Daoy (cell line): ENCODE data around the gene FGD5. TPM values are rescaled to one million over a fixed set of nuclear protein-coding genes. Genes with fewer than 3 reads are reported as not detected.

ENCODE experiments used
- DNase-seq: peaks from one replicate; pipeline ENCODE4 v3.0.0-alpha.2; 2015; ENCODE audit warnings: low read depth
- total RNA-seq: library from RNA; depleted of rRNA; stranded (reverse); fragments of >200 nt; shearing (Covaris generic); gene quantifications from 2 replicates; pipeline ENCODE4 v1.2.3, GENCODE V29; 2014

The FGD5 gene
- total RNA-seq, 1 experiment from 2014 or later, result 7.0 TPM

DNA sequence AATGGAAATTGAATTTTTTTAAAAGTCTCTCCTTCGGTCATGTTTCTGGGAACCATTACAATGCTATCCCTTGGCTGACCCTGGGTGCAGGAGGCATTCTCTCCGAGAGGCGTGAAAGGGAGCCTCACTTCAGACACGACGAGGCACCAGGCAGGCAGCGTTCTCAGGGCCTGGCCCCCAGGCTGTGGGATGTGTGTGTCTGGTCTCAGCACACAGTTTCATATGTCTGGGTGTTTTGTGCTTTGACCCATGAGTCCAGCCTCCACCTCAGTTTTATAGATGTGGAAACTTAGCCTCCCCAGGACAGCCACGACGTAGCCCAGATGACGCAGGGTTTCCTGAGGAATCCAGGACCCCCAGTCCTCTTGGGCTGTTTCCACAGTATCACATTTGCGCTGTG, 34.0 kb downstream of the FGD5 start:
- no peak for DNase-seq

DNA sequence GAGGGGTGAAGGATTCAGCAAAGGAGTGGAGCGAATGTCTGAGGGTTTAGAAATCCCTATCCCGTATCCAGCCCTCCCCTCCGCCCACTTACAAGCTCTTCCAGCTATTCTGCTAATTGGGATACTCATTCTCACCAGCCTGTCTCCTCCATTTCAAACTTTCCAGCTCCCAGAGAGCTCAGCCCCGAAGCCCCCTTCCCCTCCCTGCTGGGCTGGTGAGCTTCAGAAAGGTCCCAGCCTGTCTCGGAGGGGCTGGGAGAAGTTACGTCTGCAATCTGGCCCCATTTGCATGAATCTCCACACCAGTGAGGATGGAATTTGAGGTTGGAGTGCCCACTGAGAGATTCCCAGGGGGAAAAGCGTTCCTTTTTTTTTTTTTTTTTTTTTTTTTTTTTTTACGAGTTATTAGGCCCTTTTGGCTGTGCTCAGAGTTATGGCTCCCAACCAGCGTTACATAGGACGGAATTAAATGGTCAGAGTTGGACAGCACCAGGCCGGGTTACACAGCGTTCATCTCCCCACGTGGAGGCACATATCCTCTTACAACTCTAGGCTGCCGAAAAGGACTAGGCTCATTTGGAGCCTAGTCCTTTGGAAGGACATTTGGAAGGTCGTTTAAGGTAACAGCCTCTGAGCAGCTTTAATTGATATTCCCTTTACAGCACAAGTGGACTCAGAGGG, 34.6 kb downstream of the FGD5 start:
- no peak for DNase-seq

DNA sequence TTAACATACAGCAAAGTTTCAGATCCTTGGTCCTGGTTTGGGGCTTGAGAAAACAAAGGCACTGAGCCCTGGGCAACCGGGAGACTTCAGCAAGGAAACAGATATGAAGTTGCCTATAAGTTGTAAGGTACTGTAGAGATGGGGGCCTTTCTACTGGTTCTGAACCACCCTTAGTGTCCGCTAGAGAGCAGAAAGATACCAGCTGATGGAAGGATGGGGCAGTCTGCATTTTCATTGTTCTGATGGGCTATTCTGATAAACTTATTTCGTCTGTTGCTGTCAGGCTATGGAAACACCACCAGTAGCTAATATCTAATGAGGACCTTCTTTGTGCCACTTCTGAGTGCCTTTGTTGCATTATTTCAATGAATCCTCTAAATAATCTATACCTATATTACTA, 38.7 kb downstream of the FGD5 start:
- no peak for DNase-seq

DNA sequence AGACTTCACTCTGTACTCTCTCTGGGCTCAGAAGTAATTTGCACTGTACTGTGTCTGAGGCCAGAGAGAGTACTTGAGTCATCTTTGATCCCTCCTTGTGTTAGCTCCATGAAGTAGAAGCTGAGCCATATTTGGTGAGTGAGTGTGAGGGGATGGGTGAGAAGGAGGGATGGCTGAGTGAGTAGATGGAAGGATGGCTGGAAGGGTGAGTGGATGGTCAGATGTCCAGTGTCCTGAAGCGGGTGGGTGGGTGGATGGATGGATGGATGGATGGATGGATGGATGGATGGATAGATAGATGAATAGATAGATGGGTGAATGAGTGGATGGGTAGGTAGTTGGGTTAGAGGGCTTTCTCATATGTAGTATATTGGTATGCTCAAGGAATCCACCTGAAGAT, 39.3 kb downstream of the FGD5 start:
- DNase-seq, result no peak

DNA sequence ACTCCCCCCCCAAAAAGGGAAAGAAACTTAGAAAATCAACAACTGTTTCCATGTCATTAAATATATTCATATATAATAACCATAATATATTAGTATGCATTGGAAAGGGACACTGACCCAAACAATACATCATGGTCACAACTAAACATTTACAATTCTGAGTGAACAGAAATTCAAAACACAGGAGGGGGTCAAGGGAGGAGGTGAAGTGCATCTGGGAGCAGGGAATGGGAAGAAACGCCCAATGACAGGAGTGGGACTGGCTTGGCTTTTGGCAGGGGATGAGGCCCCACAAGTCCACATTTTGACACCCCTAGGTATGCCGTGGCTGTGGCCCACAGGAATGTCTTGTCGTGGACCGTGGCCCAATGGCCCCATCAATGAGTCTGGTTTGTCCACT, 41.1 kb downstream of the FGD5 start:
- DNase-seq, result no peak

DNA sequence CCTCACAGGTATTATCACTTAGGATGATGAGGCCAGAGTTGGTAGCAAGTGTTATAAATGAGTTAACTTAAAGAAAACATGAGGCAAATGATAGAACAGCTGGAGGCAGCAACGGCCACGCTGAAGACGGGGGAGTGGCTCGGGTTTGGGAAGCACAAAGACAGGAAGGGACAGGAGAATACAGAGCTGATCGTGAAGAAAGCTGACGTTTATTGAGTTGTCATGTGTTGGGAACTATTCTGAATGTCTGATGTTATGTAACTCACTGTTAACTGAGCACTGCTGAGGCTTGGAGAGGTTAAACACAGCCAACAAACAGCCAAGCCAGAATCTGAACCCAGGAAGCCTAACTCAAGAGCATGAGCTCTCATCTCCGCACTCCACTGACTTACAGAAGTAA, 42.3 kb downstream of the FGD5 start:
- DNase-seq, result no peak

DNA sequence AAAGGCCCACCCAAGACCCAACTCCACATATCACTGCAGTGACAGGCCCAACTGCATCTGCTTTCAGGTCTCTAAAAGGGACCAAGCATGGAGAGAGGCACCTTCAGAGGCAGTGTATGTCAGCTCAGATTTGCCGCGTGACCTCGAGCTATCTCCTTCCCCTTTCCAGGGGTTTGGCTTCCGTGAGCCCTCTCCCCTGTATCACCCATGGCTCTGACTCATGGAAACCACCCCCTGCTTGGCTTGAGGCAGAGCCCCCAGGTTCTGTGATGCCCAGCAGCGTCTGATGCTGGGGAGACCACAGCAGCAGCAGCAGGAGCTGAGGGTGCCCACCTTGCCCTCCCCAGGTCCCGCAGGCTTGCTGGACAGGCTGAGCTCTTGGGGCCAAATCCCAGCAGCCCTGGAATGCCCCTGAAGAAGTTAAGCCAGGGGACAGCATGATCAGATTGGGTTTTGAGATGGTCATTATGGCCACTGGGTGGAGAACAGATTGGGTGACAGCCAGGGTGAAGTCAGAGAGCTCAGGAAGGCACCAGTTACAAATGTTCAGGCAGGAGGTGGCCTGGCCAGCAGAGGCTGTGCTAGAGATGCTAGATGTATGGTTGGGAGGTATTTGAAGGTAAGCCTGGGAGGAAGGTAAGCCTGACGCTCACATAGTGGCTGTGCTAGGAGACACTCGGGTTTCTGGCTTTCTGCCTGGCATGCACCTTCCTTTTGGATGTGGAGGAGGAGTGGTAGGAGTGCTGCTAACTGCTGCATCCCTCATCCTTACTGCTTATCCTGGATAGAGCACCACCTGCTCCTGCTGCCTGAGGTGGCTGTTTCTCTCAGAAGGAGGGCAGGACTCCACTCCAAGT, 42.9 kb downstream of the FGD5 start:
- no peak for DNase-seq

DNA sequence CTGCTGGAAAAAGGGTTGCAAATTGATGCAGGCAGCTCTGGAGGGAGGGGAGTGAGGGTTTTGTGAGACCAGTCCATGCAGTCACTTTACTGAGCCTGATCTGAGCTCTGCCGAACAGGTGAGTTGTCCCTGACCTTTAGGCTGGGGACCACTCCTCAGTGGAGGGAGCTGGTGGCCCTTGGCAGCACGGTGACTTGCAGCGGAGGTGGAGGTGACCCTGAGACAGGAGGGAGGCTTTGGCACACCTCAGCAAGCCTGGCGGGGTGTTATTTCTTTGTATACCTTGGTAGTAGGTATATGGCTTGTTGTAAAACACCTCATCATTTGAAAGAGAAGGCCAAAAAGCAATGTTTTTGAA, 43.5 kb downstream of the FGD5 start:
- no peak for DNase-seq

DNA sequence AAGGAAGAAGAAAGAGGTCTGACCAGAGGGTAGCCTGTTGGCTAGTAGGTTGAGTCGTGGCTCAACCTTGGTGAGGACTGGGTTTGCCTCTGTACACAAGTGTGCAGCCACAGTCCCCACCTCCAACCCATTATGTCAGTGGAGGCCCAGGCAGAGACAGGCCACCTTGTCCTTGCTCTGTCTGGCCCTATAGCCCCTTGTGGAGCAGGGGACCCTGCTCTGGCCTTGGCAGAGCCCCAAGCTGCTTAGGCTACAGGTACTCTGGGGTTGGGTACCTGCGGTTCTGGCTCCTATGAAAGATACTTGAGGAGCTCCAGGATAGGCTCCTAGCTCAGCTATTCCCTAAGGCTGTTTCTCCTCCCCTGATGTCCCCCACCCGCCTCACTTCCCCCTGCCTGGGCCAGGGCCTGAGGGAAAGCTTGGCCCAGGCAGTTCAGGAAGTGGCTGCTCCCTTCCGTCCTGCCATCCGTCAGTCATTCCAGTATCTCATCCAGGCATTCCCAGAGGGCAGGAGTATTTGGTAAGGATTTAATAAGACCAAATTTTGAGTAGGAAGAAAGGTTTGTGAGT, 44.0 kb downstream of the FGD5 start:
- no peak for DNase-seq

DNA sequence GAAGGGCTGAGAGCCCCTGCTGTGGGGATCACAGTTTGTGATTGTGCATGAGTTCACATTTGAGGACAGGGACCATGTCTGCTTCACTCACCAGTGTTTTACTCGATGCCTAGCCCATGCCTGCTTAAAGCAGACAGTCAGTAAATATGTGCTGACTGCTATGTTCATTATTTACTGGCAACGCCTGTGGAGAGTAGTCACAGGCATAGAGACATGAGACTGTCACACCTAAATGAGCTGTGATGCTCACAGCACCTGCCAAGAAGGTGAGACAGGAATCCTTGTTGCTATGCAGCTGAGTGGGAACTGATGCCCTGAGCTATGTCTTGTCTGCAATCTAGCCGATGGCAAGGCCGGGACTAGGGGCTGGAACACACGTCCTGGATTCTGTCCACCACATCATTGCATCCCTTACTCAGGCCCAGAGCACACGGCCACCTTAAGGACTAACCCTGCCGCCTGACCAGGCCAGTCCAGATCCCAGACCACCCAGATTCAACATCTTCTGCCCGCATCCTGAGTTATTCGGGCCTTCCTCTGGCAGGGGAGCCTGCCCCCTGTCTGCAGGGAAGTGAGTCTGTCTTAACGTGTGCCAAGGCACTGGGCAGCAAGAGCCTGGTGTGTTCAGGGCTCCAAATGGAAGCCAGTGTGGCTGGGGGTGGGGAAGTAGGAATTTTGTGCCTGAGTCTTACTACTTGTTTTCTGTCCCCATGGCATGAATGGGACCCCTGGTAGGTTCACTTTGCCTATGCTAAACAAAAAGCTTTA, 44.8 kb downstream of the FGD5 start:
- DNase-seq, result no peak

DNA sequence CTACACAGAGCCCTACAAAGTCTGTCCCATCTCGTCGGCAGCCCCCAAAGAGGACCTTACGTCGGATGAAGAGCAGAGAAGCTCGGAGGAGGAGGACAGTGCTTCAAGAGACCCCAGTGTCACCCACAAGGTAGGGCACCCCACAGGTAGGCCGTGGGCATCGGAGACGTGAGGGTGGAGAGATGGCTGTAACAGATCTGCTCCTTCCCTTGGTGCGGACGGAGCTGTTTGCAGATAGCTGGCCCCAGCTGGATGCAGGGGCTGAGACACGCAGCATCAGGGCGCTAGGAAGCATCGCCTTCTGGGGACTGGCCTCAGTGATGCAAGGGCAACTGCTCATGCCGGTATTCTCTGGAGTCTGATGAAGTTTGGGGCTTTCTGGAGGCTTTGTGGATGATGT, 45.4 kb downstream of the FGD5 start:
- DNase-seq, result no peak

DNA sequence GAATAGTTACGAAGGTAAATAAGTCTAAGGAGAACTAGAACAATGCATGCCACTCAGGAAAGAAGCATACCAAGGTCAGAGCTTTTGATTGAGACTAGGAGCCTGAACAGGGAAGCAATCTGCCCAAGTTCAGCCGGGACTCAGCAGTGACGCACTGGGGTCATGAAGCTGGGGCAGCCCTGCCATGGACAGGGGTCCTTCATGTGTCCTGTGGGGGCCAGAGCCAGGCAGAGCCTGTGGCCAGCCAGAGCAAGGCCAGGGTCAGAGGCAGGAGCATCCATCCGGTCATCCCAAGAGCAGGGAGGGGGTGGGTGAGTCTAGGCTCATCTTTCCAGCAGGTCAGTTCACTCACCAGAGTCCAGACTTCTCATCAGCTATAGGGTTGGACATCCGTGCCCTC, 47.9 kb downstream of the FGD5 start:
- no peak for DNase-seq

DNA sequence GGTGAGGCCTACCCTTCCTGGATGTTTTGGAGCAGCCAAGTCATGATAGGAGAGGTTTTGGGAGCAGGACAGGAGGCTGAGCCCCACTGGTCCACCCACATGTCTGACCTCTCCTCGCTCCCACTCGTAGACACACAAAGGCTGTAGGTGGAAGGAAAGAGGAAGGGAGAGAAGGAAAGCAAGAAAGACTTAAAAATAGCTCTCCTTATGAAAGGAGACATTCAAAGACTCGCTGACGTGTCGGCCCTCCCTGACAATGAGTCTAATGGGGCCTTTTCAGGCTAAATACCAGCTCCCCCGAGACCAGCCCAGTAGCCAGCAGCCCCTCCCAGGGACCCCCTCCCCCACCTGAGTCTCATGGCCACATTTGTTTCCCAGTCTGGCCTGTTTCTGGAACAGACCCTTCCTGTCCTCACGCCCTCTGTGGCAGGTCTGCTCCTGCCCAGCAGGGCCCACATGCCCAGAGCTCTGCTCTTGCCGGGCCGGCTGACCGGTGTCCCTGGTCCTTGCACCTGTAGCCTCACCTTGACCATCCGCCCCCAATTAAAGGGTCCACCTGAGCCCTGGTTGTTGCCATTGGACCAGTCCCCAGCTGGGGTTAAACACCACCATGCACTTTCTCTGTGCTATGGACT, 49.3 kb downstream of the FGD5 start:
- DNase-seq, result no peak

DNA sequence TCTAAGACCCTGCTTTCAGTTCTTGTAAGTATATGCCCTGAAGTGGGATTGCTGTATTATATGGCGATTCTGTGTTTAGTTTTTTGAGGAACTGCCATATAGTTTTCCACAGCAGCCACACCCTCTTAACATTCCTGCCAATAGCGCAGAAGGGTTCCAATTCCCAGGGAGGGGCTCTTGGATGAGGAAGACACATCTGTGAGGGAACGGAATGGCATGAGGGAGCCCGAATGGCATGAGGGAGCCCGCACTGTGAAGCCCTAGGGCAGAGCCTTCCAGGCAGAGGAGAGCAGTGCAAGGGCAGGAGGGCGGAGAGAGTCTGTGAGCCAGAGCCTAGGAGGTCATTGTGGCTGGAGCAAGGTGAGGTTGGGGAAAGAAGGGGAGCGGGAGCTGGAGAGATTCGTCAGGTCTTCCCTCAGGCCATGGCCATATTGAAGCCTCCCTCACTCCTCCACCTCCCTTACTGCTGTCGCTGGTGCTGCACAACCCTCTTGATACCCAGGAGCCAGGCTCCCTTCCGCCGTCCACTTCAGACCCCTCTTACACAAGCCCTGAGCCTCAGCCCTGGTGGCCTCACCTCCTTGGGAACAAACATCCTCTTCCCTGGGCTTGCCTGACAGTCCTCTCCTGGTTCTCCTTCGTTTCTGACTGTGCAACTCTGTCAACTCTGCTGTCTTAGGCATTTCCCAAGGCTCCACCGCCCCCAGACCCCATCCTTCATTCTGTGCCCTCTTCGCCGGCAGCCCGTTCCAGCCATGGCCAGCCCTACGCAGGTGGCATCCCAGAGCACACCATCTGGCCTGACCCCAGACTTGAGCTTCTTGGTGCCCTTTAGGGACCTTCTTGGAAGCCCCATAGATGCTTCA, 51.4 kb downstream of the FGD5 start:
- DNase-seq, result no peak

DNA sequence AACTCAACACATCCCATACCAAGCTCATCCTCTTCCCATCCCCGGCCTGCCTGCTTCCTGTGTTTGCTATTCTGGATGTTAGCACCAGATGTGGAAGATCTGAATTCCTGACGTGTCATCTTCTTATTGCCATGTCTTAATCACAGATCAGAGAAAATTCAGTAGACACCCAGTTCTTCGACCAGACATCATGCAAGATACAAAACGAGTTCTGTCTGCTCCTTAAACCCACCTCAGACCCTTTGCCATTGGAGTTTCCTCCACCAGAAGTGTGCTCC, 52.0 kb downstream of the FGD5 start:
- DNase-seq, result no peak

DNA sequence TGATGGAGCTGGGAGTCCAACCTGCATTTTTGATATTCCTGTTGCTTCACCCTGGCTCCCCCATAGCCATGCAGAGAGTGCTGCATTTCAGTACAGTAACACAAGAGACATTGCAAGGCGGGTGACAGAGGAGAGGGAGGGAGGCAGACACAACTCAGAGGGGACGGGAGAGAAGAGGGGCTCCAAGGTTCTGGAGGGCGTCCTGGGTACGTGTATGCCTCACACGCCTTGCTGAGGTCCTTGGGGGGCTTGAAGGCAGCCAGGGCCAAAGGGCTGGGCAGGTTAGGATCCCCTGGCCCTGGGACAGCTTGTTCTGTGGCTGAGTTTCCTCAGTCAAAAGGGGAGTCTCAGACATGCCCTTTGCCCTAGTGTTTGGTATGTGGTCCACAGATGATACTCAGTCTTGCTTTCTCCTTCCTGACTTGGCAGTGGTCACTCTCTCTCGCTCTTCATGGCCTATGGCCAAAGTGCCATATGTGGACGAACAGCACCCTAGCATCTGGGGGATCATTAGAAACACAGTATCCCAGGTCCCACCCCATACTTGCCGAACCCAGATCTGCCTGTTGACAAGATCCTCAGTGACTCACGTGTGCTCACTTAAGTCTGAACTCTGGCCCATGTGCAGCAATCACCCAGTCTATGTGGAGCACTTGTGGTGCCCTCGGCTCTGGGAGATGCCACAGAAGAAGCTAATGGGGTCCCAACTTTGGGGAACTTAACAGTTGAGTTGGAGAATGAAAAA, 52.9 kb downstream of the FGD5 start:
- no peak for DNase-seq

DNA sequence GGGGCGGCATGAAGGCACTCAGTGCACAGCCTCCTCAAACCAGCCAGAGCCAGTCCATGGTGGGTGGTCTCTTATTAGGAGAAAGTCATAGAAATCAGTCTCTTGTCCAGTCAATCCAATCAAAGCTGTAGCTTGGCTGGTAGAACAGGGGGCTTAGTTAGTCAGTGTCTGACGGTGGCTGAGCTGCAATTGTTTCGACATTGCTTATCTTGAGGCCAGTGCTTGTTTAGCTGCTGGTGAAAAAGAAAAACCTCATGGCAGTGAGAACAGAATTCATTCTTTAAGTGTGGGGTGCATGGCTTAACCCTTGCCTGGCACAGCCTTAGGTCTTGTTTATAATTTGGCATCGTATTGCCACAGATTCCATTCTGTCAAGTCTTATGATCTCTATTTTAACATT, 53.9 kb downstream of the FGD5 start:
- no peak for DNase-seq

DNA sequence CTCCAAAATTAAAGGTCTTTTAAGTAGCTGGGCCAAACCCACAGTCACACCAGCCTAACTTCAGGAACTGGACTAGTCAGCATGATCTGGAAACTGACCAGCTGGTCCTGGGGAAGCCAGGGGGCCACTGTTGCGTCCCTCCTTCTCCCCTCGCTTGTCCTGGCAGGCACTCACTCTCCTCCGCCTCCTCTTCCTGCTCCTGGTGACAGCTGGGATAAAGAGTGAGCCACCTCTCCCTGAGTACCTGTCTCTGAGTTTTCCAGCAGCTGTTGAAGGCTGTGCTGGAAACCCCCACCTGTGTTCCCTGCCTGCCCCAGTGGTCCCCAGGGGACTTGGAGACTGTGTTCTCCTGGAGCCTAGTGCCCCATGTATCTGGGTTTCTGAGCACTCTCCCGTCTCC, 56.0 kb downstream of the FGD5 start:
- DNase-seq, result no peak

DNA sequence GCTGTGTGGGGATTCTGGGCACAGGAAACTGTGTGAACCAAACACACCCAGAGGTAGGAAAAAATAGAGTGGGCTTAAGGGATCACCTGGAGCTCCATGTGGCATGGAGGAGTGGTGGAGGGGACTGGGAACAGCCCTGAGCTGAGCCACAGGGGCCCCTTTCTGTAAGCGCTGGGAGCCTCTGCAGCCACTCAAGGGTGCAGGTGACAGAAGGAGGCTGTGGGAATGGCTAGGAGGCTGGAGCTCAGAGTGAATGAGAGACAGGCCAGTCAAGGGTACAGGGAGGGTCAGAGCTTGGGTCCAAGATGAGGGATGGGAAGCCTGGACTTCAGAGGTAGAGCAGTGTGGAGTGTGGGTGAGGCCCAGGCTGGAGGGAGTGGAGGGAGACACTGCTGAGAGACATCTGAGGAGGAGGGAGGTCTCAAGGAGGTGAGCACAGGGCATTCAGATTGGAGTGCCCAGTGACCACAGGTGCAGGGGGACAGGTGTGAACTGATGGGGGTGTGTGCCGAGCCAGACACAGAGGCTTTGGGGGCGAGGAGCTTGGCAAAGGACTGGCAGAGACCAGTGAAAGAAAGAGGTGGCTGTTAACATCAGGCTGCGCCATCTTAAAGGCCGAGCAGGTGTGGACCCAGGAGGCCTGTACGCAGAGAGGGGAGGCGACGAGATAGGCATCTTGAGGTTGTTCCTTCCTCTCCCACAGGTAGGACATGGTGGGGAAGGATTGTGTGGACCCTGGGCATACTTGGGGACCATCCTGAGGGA, 56.8 kb downstream of the FGD5 start:
- DNase-seq, result no peak

DNA sequence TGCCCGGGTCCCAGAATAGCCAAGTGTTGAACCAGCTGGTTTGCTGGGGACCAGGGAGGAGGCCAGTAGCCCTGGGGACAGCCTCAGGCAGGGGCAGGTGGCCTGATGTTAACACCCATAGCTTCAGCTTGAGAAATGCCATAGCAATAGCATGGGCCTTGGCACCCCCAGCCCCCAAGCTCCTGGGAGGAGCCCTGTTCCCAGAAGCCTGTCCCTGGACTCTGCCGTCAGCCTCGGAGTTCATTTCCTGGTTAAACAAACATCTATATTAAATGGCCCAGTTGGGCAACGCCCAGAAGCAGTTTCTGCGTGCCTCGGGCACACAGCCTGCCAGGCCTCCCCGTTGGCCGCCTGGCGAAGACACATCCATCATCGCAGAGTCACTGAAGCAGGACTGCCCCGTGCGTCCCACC, 58.2 kb downstream of the FGD5 start:
- DNase-seq, result peak; percentile 72
